Measurements from ENCODE around the gene ME1. TPM values are rescaled to one million over a fixed set of nuclear protein-coding genes. Genes with fewer than 3 reads are reported as not detected.
A peak's percentile ranks its signal among the peaks of the same experiment; 100 is the strongest.

The ME1 gene
- total RNA-seq, 1 experiment from 2014 or later: 7.8 TPM

DNA sequence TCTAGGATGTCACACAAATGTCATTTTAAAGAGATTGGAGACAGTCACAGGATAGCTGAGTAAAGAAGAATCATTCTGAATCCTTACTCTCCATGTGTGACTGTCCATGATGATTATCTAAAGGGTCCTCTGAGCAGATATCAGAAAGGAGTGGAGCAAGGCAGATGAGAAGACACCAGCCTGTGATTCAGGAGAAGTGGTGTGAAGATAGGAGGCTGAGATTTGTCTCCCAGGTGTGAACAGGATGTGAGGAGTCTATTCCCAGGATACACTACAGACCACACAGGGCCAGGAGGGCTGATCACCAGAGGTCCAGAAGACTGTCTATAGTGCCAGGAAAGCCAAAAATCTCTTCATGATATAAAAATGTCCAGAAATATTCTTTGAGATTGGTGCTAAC lies 210.7 kb downstream of the ME1 start:
- Histone ChIP-seq H3K9ac (ENCODE audit: extremely low read depth, insufficient read length, low read length) (no peak overlapping the region), H4K8ac (replicated peaks; ENCODE audit: insufficient read length, low read depth, low read length) (no peak overlapping the region), H3K9me3 (ENCODE audit: control insufficient read depth, low read depth, low read length) (no peaks in the 10 kb centered on the region), H3K23me2 (ENCODE audit: insufficient read length, low read depth, low read length, poor library complexity, severe bottlenecking) (no peaks in the 10 kb centered on the region), H4K91ac (ENCODE audit: insufficient read length, low read depth, low read length) (no peak overlapping the region), H3K18ac (ENCODE audit: insufficient read length, low read depth, low read length) (no peak overlapping the region), H2BK120ac (ENCODE audit: low read depth, low read length, poor library complexity, severe bottlenecking) (no peak overlapping the region), H3K56ac (ENCODE audit: insufficient read length, low read depth, low read length) (no peak overlapping the region), H4K20me1 (ENCODE audit: control insufficient read depth, insufficient read depth, insufficient read length) (no peaks in the 10 kb centered on the region), H3T11ph (ENCODE audit: low read length) (no peak overlapping the region), H2BK12ac (ENCODE audit: insufficient read length, low read depth, low read length) (no peak overlapping the region), H3K23ac (ENCODE audit: insufficient read length, low read depth, low read length) (no peak overlapping the region), H3K4ac (ENCODE audit: low read depth, low read length) (no peak overlapping the region), H2BK5ac (ENCODE audit: insufficient read length, low read length) (no peak overlapping the region), H2BK20ac (ENCODE audit: low read depth, low read length, poor library complexity, severe bottlenecking) (no peak overlapping the region), H2BK15ac (ENCODE audit: low read depth, low read length) (no peak overlapping the region), H4K5ac (ENCODE audit: insufficient read length, low read depth, low read length) (no peak overlapping the region), H3K14ac (ENCODE audit: insufficient read depth, low read length) (no peak overlapping the region), H3K79me1 (ENCODE audit: insufficient read depth, low read depth, low read length, poor library complexity, severe bottlenecking) (no peaks in the 10 kb centered on the region), H2AFZ (ENCODE audit: low read length) (no peak overlapping the region), H2AK5ac (ENCODE audit: insufficient read length, low read length) (no peak overlapping the region), H3K27me3 (ENCODE audit: insufficient read depth, low read length) (no peaks in the 10 kb centered on the region), H3K27ac (ENCODE audit: insufficient read length, low read depth, low read length) (no peak overlapping the region), H3K79me2 (ENCODE audit: insufficient read depth, low read length) (no peaks in the 10 kb centered on the region), H3K4me2 (ENCODE audit: insufficient read depth, insufficient read length, low read length) (no peak overlapping the region), H3K4me1 (ENCODE audit: insufficient read depth, low read length) (no peaks in the 10 kb centered on the region)
- Mint-ChIP-seq H3K4me1 (no peaks in the 10 kb centered on the region), H3K4me3 (no peak overlapping the region), H3K9me3 (no peaks in the 10 kb centered on the region), H3K27me3 (ENCODE audit: low read depth) (no peaks in the 10 kb centered on the region), H3K36me3 (ENCODE audit: insufficient read depth in 1 of 3, low read depth in 3 of 3) (no peaks in the 10 kb centered on the region), H3K27ac (peak overlapping the region in 1 of 3 experiments; percentile 42; a peak in 2 of 7 replicates)
- DNase-seq: no peak
- TF ChIP-seq, protein P1, sequence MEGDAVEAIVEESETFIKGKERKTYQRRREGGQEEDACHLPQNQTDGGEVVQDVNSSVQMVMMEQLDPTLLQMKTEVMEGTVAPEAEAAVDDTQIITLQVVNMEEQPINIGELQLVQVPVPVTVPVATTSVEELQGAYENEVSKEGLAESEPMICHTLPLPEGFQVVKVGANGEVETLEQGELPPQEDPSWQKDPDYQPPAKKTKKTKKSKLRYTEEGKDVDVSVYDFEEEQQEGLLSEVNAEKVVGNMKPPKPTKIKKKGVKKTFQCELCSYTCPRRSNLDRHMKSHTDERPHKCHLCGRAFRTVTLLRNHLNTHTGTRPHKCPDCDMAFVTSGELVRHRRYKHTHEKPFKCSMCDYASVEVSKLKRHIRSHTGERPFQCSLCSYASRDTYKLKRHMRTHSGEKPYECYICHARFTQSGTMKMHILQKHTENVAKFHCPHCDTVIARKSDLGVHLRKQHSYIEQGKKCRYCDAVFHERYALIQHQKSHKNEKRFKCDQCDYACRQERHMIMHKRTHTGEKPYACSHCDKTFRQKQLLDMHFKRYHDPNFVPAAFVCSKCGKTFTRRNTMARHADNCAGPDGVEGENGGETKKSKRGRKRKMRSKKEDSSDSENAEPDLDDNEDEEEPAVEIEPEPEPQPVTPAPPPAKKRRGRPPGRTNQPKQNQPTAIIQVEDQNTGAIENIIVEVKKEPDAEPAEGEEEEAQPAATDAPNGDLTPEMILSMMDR (conservative IDR thresholded peaks at IDR 0.05): no peak
